GM12873 (cell line): ENCODE data around the gene RNLS.

ENCODE experiments used
- TF ChIP-seq, protein P1 (sequence below): IDR thresholded peaks from 2 replicates; pipeline ENCODE4 v1.5.1; 2012; ENCODE audit warnings: low read depth, mild to moderate bottlenecking, moderate library complexity, low read length, control low read depth; ENCODE audit not compliant: insufficient read depth; ENCODE audit errors: missing control alignments

The RNLS gene

DNA sequence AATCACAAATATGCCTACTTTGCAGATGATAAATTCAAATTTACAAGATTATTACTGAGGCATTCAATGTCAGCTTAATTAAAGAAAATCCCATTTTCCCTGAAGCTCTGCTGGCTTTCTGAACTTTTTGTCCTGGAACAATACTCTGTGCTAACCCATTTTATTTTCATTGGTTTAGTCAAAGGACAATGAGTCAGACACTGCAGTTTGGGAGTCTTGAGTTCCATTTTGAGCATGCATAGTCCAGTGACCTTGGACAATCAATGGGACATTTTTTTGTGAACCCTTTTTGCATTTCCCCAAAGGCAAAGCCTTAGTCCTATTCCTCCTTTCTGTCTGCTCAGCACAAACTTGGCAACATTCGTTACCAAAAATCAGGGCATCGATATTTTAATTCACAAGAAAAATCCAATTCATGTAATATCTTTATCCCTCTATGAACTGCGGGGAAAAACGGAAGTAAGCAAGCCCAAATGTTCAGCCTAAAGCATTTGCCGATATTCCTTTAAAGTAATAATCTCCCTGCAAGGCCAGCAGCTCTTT, 339.8 kb downstream of the RNLS start:
- TF ChIP-seq, protein P1, sequence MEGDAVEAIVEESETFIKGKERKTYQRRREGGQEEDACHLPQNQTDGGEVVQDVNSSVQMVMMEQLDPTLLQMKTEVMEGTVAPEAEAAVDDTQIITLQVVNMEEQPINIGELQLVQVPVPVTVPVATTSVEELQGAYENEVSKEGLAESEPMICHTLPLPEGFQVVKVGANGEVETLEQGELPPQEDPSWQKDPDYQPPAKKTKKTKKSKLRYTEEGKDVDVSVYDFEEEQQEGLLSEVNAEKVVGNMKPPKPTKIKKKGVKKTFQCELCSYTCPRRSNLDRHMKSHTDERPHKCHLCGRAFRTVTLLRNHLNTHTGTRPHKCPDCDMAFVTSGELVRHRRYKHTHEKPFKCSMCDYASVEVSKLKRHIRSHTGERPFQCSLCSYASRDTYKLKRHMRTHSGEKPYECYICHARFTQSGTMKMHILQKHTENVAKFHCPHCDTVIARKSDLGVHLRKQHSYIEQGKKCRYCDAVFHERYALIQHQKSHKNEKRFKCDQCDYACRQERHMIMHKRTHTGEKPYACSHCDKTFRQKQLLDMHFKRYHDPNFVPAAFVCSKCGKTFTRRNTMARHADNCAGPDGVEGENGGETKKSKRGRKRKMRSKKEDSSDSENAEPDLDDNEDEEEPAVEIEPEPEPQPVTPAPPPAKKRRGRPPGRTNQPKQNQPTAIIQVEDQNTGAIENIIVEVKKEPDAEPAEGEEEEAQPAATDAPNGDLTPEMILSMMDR: no peak

DNA sequence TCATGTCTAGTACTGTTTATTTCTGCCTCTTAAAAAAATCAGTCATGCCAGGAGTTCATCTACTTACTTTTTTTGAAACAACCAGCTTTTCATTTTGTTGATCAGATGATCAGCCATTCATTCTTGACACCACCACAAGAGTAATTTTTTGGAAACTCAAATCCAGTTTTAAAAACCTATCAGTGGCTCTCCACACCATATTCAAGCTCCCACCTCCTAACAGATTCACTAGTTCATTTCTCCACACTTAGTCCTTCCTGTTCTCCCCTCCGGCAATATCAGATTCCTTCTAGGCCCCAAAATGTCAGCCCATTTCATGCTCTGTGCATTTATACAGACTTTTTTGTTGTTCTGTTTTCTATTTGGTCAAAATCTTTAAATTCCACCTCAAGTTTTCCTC, 341.6 kb downstream of the RNLS start:
- TF ChIP-seq, protein P1: no peak

DNA sequence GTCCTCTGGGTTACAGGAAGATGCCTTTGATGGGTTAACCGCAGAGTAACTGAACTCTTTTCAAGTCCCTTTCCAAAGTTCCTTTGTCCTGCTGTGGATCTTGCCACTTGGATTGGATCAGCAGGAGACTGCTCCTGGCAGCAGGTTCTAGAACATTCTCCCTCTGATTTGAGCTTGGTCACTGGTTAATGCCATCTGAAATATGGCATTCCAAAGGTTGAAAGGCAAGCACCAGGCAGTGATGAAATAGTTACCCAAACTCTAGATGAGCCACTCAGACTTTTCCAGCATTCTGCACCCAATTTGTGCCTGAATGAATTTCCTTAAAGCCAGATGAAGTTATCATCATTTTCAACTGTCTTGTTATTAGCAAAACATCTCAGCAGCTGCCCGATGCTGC, 343.9 kb downstream of the RNLS start:
- TF ChIP-seq, protein P1: no peak

DNA sequence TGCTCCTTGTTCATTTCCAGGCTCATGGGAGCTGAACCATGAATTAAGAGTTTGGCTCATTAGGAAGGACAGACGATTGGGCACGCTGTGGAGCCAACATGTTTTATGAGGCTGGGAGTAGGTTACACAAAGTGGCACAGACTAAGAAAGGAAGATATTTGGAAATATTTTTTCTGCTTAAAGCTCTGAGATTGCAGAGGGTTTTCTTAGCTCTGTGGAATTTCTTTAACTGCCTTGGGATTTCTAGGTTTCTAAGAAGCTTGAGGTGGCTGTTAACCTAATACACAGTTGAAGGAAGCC, 344.6 kb downstream of the RNLS start:
- TF ChIP-seq, protein P1: no peak

DNA sequence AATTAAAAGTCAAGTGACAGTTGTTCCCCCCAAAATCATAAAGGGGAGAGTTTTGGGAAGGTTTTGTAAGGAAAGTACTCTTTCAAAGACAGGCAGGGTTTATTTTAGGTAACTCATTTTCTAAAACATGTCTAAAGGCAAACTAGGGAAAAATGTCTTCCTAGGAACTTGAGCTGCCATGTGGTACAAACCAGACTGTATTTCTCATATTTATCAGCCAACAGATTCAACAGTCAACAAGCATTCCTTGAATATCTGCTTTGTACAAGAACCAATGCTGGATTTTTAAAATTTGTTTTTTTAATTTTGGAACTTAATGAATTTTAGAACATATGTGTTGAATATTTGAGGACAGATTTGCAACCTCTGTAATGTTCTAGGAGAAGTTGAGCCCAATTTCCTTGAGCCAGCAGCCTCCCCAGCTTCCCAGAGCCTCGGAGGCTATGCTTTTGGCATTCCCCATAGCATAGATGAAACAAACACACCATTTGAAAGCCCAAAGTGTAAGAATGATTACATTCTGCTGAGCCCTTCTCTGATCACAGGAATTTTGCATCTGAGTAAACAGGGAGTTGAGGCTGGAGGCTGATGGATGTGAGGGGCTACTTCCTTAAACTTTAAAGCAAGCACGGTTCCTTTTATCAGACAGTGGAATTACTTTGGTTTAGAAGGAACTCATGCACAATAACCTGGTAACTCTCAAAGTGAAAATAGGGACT, 345.1 kb downstream of the RNLS start:
- TF ChIP-seq, protein P1: no peak

DNA sequence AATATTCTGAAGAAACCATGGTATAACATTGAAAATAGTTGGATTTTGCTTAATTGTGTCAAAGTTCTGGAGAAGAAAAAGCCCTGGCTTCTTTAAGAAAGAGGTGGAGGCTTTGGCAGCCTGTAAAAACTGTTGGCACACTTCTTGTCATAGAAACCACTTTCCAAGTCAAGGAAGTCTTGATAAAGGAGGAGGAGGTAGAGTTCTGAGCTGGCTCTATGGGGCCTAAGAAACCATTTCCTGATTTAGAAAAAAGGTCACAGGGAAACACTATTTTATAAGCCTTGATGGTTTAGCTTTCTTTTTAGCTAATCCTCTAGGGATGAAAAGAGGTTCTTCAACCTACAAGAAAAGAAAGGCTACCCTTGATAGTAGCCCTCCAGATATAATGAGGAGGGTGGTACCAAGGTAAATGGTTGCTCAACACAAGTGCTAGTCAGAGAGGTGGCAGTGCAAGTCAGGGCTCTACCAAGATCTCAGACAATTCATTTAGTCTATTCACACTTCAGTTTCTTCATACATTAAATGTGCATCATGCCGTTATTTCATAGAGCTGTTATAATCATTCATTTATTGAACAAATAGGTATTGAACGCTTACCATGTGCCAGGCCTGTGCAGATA, 346.9 kb downstream of the RNLS start:
- TF ChIP-seq, protein P1: no peak

DNA sequence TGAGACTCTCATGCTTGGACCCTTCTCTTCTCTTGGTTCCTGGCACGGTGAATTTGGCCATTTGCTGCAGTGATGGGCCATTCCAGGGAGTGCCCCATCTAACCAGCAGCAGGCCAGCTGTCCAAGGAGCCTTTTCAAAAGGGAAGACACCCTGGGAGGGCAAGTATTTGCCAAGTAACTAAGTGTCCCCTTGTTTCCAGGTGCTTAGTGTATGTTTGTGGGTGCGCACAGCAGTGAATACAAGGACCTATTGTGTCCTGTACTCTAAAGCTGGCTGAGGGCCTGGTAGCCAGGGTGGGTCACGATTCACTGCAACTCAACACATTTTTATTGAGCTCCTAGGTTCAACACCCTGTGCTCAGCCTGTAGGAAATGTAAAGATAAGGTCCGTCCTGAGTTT, 348.8 kb downstream of the RNLS start:
- TF ChIP-seq, protein P1: no peak
